HAP-1 (cell line): ENCODE measurements around the gene OR5C1.

Source experiments
- DNase-seq, 2 experiments: peaks; one replicate each; pipeline ENCODE4 v3.0.0-alpha.2; 2016 to 2020; ENCODE audit warnings: low spot score in 2 of 2
- H3K27me3 ChIP-seq: fragments of 250-450 bp; sonication (Bioruptor Pico); 2 replicates; pipeline ENCODE4 v1.5.1; 2020; ENCODE audit warnings: low read depth, mild to moderate bottlenecking, moderate library complexity
- H3K36me3 ChIP-seq: fragments of 250-450 bp; sonication (Bioruptor Pico); replicated peaks from 2 replicates; pipeline ENCODE4 v1.5.1; 2020; ENCODE audit warnings: mild to moderate bottlenecking
- H3K4me1 ChIP-seq: fragments of 250-450 bp; sonication (Bioruptor Pico); 2 replicates; pipeline ENCODE4 v1.5.1; 2020; ENCODE audit warnings: mild to moderate bottlenecking
- H3K4me3 ChIP-seq: fragments of 250-450 bp; sonication (Bioruptor Pico); 2 replicates; pipeline ENCODE4 v1.5.1; 2020; ENCODE audit warnings: mild to moderate bottlenecking, moderate library complexity
- H3K9me3 ChIP-seq: fragments of 250-450 bp; sonication (Bioruptor Pico); 2 replicates; pipeline ENCODE4 v1.5.1; 2020; ENCODE audit warnings: mild to moderate bottlenecking, moderate library complexity
- in situ Hi-C: fragments of 300-500 bp; cut with MboI; formaldehyde crosslinking; loops from 3 replicates; pipeline ENCODE4 v1.14.3; 2020; ENCODE audit warnings: low sequenced_read_pairs, inconsistent platforms, mixed read lengths

Gene OR5C1

GRCh38 chr9:122788831-122789230 lies at the start of gene OR5C1:
TSS of gene OR5C1 (plus strand) at chr9:122788933. CDS start at chr9:122788933, 0 bp downstream.
- Histone ChIP-seq H3K4me1 (no peaks in the 10 kb centered on the region), H3K27me3 (peaks cover 5% of the 10 kb centered on the region; the same call in 1 of the 2 replicates), H3K9me3 (no peaks in the 10 kb centered on the region), H3K4me3 (no peak within 1 kb of the TSS), H3K36me3 (no peaks in the 10 kb centered on the region)
- in situ Hi-C loops, result no loop called here
- no peak for DNase-seq

DNA sequence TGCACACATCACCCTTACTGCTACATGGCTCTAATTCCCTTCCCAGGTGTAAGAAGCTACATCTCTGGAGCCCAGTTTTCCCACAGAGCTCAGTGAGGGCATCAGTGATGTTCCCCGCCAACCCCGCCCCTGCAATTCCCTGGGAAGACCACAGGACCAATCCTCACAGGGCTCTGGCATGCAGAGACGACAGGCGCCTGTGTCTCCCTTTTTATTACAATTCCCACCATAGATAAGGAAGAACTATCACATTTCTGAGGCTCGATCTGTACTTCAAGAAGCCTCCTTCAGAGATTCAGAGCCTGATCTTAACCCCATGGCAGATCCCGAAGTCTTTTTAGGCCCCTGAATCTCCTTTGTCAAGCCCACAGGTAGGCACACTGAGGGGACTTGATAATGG lies 46.7 kb upstream of the OR5C1 start, which contains the start of gene OR1L6:
TSS of gene OR1L6 (plus strand) at position 301 of the 400 bp plus-strand sequence. CDS start 7,545 bp downstream, outside the sequence.
- Histone ChIP-seq H3K27me3 (0 out of 2 replicates have a peak, but pooled peaks cover 4% of the 10 kb centered on the region), H3K36me3 (no peaks in the 10 kb centered on the region; the same call in 1 of the 2 replicates), H3K4me3 (no peak within 1 kb of the TSS), H3K4me1 (no peaks in the 10 kb centered on the region), H3K9me3 (no peaks in the 10 kb centered on the region)
- no peak for DNase-seq
- in situ Hi-C loops, result no loop called here

GRCh38 chr9:122754825-122755224 lies 33.9 kb upstream of the OR5C1 start:
- DNase-seq, result no peak
- peaks cover 5% of the 10 kb centered on the region; the same call in 1 of the 2 replicates for H3K9me3 ChIP-seq
- H3K4me3 ChIP-seq, result no peak overlapping the region
- no peaks in the 10 kb centered on the region for H3K27me3 ChIP-seq
- H3K36me3 ChIP-seq, result no peaks in the 10 kb centered on the region
- in situ Hi-C loops, result no loop called here
- no peaks in the 10 kb centered on the region for H3K4me1 ChIP-seq

DNA sequence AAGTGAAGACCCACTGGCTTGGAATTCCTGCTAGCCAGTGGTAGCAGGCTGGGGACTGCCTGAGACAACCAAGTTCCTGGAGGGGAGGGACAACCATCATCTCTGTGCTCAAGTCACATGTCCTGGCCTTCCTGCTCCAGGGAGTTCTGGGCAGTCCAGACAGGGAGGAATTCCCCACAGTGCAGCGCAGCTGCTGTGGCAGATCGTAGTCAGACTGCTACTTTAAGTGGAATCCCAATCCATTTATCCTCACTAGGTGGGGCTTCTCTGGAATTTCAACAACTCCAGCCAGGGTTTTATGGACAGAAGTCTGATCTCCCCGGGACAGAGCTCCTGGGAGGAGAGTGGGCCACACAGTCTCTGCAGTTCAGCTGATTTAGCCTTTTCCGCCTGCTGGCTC lies 20.9 kb upstream of the OR5C1 start:
- in situ Hi-C loops, result no loop called here
- no peaks in the 10 kb centered on the region for H3K9me3 ChIP-seq
- H3K4me3 ChIP-seq, result no peak overlapping the region
- DNase-seq, result no peak
- H3K36me3 ChIP-seq, result no peaks in the 10 kb centered on the region
- H3K4me1 ChIP-seq, result no peaks in the 10 kb centered on the region
- H3K27me3 ChIP-seq, result no peaks in the 10 kb centered on the region

GRCh38 chr9:122777052-122777451 lies 11.7 kb upstream of the OR5C1 start:
- no peaks in the 10 kb centered on the region for H3K27me3 ChIP-seq
- in situ Hi-C loops, result no loop called here
- no peaks in the 10 kb centered on the region for H3K36me3 ChIP-seq
- H3K4me1 ChIP-seq, result no peaks in the 10 kb centered on the region
- DNase-seq, result no peak
- no peak overlapping the region for H3K4me3 ChIP-seq
- no peaks in the 10 kb centered on the region for H3K9me3 ChIP-seq

GRCh38 chr9:122777935-122778627 lies 10.7 kb upstream of the OR5C1 start:
- no peak for DNase-seq
- H3K4me3 ChIP-seq, result no peak overlapping the region
- in situ Hi-C loops, result no loop called here
- no peaks in the 10 kb centered on the region for H3K9me3 ChIP-seq
- H3K36me3 ChIP-seq, result no peaks in the 10 kb centered on the region
- H3K27me3 ChIP-seq, result no peaks in the 10 kb centered on the region
- H3K4me1 ChIP-seq, result no peaks in the 10 kb centered on the region

GRCh38 chr9:122779181-122779580 lies 9.6 kb upstream of the OR5C1 start:
- in situ Hi-C loops, result no loop called here

GRCh38 chr9:122780026-122780425 lies 8.7 kb upstream of the OR5C1 start:
- Histone ChIP-seq H3K36me3 (no peaks in the 10 kb centered on the region), H3K4me1 (no peaks in the 10 kb centered on the region), H3K27me3 (no peaks in the 10 kb centered on the region), H3K9me3 (no peaks in the 10 kb centered on the region), H3K4me3 (no peak overlapping the region)
- no peak for DNase-seq
- in situ Hi-C loops, result no loop called here

More at GRCh38 chr9:122779181-122779580, 9.6 kb upstream of the OR5C1 start:
- no peaks in the 10 kb centered on the region for H3K36me3 ChIP-seq
- H3K4me1 ChIP-seq, result no peaks in the 10 kb centered on the region
- no peak overlapping the region for H3K4me3 ChIP-seq
- no peak for DNase-seq
- H3K9me3 ChIP-seq, result no peaks in the 10 kb centered on the region
- H3K27me3 ChIP-seq, result no peaks in the 10 kb centered on the region

GRCh38 chr9:122781671-122782070 lies 7.1 kb upstream of the OR5C1 start:
- no peak for DNase-seq
- in situ Hi-C loops, result no loop called here
- Histone ChIP-seq H3K4me3 (no peak overlapping the region), H3K4me1 (no peaks in the 10 kb centered on the region), H3K27me3 (peaks cover 5% of the 10 kb centered on the region; the same call in 1 of the 2 replicates), H3K36me3 (no peaks in the 10 kb centered on the region), H3K9me3 (no peaks in the 10 kb centered on the region)

DNA sequence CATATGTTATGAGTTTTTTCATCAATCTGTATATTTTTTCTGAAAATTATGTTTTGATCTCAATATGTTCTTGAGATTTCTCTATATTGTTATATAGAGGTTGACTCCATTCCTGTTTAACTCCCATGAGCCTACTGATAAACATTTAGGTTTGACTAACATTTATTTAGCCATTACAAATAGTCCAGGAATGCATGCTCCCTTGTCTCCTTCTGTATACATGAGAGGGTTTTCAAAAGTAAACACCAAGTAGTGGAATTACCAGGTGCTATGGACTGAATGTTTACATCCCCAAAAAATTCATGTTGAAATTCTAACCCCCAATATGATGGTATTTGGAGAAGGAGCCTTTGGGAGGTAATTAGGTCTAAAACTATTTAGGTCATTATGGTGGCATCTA lies 3.5 kb upstream of the OR5C1 start:
- Histone ChIP-seq H3K4me3 (no peak overlapping the region), H3K9me3 (no peaks in the 10 kb centered on the region)
- in situ Hi-C loops, result no loop called here

GRCh38 chr9:122786338-122786737 lies 2.4 kb upstream of the OR5C1 start:
- H3K36me3 ChIP-seq, result no peaks in the 10 kb centered on the region
- H3K4me3 ChIP-seq, result no peak overlapping the region
- in situ Hi-C loops, result no loop called here
- no peak for DNase-seq
- no peaks in the 10 kb centered on the region for H3K4me1 ChIP-seq
- peaks cover 5% of the 10 kb centered on the region; the same call in 1 of the 2 replicates for H3K27me3 ChIP-seq
- H3K9me3 ChIP-seq, result no peaks in the 10 kb centered on the region

More for the DNA sequence above, 3.5 kb upstream of the OR5C1 start:
- DNase-seq, result no peak
- no peaks in the 10 kb centered on the region for H3K36me3 ChIP-seq
- peaks cover 5% of the 10 kb centered on the region; the same call in 1 of the 2 replicates for H3K27me3 ChIP-seq
- no peaks in the 10 kb centered on the region for H3K4me1 ChIP-seq

- in situ Hi-C loops, result no loop called here
- DNase-seq, result no peak
- H3K4me1 ChIP-seq, result no peaks in the 10 kb centered on the region
- H3K36me3 ChIP-seq, result no peaks in the 10 kb centered on the region
- H3K4me3 ChIP-seq, result no peak overlapping the region
- peaks cover 5% of the 10 kb centered on the region; the same call in 1 of the 2 replicates for H3K27me3 ChIP-seq
- H3K9me3 ChIP-seq, result no peaks in the 10 kb centered on the region
Measured at GRCh38 chr9:122789256-122790046, 718 bp downstream of the OR5C1 start.

DNA sequence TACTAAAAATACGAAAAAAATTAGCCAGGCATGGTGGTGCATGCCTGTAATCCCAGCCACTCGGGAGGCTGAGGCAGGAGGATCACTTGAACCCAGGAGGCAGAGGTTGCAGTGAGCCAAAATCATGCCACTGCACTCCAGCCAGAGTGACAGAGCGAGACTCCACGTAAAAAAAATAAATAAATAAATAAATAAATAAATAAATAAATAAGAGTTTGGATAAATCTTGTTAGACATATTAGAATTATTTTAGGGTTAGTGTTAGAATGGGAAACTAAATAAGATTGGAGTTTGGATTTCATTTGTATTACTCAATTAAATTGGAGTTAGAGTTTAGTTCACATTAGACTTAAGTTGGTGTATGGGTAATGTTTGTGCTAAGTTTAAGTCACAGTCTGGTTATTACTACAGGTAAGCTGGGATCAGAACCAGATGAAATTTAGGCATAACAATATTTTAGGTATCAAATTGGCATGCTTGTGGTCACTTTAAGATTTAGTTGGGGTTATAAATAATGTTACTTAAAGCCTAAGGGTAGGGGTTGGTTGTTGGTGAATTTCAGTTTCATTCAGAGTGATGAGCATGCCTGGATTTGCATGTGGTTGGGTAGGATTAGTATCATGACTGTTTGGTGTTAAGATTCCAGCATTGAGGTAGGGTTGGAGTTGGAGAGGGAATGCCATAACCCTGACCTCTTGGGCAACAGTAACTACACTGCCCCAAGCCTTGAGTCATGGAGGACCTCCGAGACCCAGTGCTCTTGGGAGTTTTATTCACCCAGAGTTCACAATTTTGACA lies 3.3 kb downstream of the OR5C1 start:
- no peak overlapping the region for H3K4me3 ChIP-seq
- no peak for DNase-seq
- H3K36me3 ChIP-seq, result no peaks in the 10 kb centered on the region
- no peaks in the 10 kb centered on the region for H3K4me1 ChIP-seq
- no peaks in the 10 kb centered on the region for H3K9me3 ChIP-seq
- no peaks in the 10 kb centered on the region for H3K27me3 ChIP-seq
- in situ Hi-C loops, result no loop called here
